ACHN (cell line): Measurements from ENCODE around the gene FGGY.

Source experiments
- DNase-seq: peaks from one replicate; pipeline ENCODE4 v3.0.0-alpha.2; 2015
- in situ Hi-C: cut with HindIII; loops from 2 replicates; pipeline ENCODE4 v1.10.0; 2017; ENCODE audit warnings: low sequenced_read_pairs, low pct_ligation_motif_present, low pct_unique_long_range_greater_than_20kb

The FGGY gene

GRCh38 chr1:59685666-59686065 is 388.8 kb downstream of the FGGY start:
- in situ Hi-C loops: no loop called here
- no peak for DNase-seq

- no peak for DNase-seq
Observed at GRCh38 chr1:59686170-59686569, 389.3 kb downstream of the FGGY start.

GRCh38 chr1:59686574-59686973 is 389.7 kb downstream of the FGGY start:
- no peak for DNase-seq
- in situ Hi-C loops: no loop called here

More at GRCh38 chr1:59686170-59686569, 389.3 kb downstream of the FGGY start:
- in situ Hi-C loops: no loop called here

DNA sequence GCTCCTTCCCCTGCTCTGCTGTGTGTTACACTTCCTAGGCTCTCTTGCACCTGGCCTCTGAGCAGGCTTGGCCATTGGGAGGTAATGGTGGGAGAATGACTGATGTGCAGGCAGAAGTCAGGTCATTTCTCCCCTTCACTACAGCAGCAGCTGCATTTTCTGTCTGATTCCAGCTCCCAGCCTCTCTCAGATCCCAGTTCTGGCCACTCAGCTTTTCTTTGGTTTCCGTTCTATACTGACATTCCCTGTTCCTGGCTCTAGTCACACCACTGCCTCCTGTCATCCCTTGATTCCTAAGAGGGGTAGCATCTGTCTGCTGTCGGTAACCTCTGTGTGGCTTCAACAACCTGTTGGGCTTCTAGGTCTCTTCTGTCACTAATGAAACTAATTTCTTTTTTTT is 390.2 kb downstream of the FGGY start:
- no peak for DNase-seq
- in situ Hi-C loops: no loop called here

GRCh38 chr1:59688976-59689375 is 392.1 kb downstream of the FGGY start:
- DNase-seq: no peak
- in situ Hi-C loops: no loop called here

GRCh38 chr1:59689730-59690129 is 392.8 kb downstream of the FGGY start:
- no peak for DNase-seq

GRCh38 chr1:59690171-59690930 is 393.5 kb downstream of the FGGY start:
- DNase-seq: no peak
- in situ Hi-C loops: no loop called here

More at GRCh38 chr1:59689730-59690129, 392.8 kb downstream of the FGGY start:
- in situ Hi-C loops: no loop called here

- DNase-seq: no peak
- in situ Hi-C loops: no loop called here
Observed at GRCh38 chr1:59691261-59691660, 394.4 kb downstream of the FGGY start.

DNA sequence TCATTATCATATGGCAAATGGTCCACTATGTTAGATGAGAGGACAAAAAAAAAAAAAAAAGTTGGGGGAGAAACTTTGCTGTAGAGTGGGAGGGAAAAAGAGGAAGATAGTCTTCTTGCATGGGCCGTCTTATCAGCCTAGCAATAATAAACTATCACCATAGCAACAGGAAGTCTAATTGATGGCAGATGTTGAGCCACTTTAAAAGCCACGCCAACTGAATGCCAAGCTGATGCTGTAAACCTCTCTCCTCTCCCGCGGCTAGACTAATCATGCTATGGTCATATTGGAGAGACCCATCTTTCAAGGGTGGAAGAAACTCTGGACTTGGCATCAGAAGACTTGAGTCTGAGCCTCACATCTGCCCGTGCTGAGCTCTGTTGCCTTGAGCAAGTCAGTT is 395.7 kb downstream of the FGGY start:
- DNase-seq: no peak
- in situ Hi-C loops: no loop called here

GRCh38 chr1:59693406-59693805 is 396.5 kb downstream of the FGGY start:
- no peak for DNase-seq
- in situ Hi-C loops: no loop called here

GRCh38 chr1:59695252-59695651 is 398.4 kb downstream of the FGGY start:
- in situ Hi-C loops: no loop called here
- no peak for DNase-seq

GRCh38 chr1:59696421-59697115 is 399.7 kb downstream of the FGGY start:
- in situ Hi-C loops: no loop called here
- no peak for DNase-seq

GRCh38 chr1:59697150-59697800 is 400.4 kb downstream of the FGGY start:
- in situ Hi-C loops: no loop called here
- no peak for DNase-seq

DNA sequence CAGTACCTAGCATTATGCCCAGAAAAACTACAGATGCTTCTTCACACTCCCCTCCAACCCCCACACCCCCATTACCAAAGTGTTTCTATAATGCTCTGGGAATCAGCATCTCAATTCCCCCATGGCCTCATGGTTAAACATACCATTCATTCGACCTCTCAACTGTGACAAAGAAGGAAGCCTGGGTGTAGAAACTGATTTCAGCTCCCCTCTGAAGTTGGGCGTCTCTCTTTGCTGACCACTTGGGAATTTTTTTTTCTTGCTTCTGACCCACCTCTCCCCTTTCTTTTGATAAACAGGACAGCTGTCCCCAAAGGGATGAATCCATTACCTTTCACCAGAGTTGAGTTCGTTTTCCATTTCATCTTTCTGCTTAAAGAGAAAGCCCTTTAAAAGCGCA is 401.5 kb downstream of the FGGY start:
- DNase-seq: no peak
- in situ Hi-C loops: no loop called here

DNA sequence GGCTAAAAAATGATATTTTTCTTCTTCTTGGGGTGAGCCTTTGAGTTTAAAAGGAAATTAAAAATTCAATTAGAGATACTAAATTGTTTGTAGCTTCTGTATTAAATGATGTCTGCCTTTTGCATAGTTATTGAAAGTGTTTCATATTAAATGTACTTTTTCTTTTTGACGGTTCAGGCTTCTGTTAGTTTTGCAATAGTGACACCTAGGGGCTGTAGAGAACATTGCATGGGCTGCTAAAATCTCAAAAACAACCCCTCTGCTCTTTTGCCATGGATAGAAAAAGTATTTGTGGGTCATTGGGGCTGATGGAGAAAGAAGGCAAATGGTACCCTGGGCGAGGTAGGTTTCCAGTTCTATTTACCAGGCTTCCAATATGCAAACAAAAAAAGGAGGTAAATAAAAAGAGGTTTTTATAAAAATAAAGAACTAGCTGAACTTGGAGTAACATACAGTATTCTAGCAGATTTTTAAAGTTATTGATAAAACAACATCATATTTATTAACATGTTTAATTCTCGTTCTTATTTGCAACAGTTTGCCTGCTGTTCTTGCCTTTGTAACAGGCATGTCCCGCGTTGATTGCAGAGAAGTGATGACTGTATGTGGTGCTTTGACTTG is 402.4 kb downstream of the FGGY start:
- peak; percentile 49 for DNase-seq
- in situ Hi-C loops: no loop called here

DNA sequence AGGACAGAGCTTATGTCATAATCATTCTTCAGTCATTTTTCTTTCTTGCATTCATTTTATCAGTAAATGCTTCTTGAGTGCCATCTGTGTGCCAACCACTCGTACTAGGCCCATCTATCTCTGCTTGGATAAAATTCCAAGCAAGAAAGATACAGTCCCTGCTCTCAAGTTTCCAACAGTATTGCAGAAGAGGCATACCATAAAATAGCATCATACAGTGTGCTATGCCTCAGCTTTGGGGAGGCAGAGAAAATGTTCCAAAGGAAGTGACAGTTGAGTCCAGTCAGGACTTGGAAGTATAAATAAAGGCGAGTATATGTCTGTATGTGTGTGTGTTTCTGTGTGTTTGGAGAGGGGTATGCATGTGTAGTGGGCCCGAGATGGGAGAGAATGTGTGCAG is 404.5 kb downstream of the FGGY start:
- in situ Hi-C loops: no loop called here
- no peak for DNase-seq

- in situ Hi-C loops: no loop called here
- DNase-seq: no peak
Observed at GRCh38 chr1:59703226-59703917, 406.5 kb downstream of the FGGY start.

DNA sequence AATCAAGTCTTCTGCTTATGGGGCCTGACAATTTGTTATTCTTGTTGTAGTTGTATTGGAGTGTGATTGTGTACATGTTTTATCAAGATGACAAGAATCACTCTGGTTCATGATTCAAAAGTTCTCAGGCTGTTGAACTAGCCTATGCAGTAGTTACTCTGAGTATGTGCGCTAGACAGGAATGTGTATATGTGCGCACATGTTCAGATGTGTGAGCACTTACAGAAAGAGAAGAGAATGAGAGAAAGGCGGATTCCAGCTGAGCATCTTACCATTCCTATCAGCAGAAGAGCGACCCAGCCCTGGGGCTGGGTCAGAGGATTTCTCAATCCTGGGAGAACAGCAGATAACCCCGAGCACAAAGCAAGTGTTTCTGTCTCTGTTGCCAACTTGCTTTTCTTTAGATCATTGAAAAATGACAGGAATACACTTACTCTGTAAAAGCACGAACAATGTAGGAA is 407.1 kb downstream of the FGGY start:
- in situ Hi-C loops: no loop called here
- DNase-seq: no peak

GRCh38 chr1:59704716-59705115 is 407.8 kb downstream of the FGGY start:
- in situ Hi-C loops: no loop called here
- DNase-seq: no peak
